HFFc6 (cell line): ENCODE data around the gene NRDE2. TPM values are rescaled to one million over a fixed set of nuclear protein-coding genes. Genes with fewer than 3 reads are reported as not detected.
A peak's percentile ranks its signal among the peaks of the same experiment; 100 is the strongest.

Source experiments
- DNase-seq: peaks from one replicate; pipeline ENCODE4 v3.0.0-alpha.2; 2018
- H3K27ac Mint-ChIP-seq: 2 replicates; pipeline ENCODE4 v1.8.0; 2020; ENCODE audit warnings: mild to moderate bottlenecking, mixed read lengths
- H3K27me3 Mint-ChIP-seq: 2 replicates; pipeline ENCODE4 v1.8.0; 2021; ENCODE audit warnings: mild to moderate bottlenecking, moderate library complexity, mixed read lengths; ENCODE audit not compliant: insufficient read depth
- H3K36me3 Mint-ChIP-seq: 2 replicates; pipeline ENCODE4 v1.8.0; 2021; ENCODE audit warnings: low read depth, mixed read lengths
- H3K4me1 Mint-ChIP-seq: 2 replicates; pipeline ENCODE4 v1.8.0; 2020; ENCODE audit warnings: low read depth, mixed read lengths
- H3K4me3 Mint-ChIP-seq: 2 replicates; pipeline ENCODE4 v1.8.0; 2020; ENCODE audit warnings: mild to moderate bottlenecking, moderate library complexity, mixed read lengths
- H3K9me3 Mint-ChIP-seq: 2 replicates; pipeline ENCODE4 v1.8.0; 2020; ENCODE audit warnings: mild to moderate bottlenecking, mixed read lengths
- CTCF ChIP-seq: fragments of 200-600 bp; sonication (generic); IDR thresholded peaks from 2 replicates; pipeline ENCODE4 v1.5.0; 2021; ENCODE audit warnings: antibody characterized with exemption, mild to moderate bottlenecking
- total RNA-seq, 6 experiments: library from RNA; stranded (reverse); fragmentation: NEBNext Ultra II Directional; extraction: Animal tissue kit (Norgen Biotek cat#: 25700); gene quantifications; 2 replicates in 1 of 6; 3 replicates in 5 of 6; pipeline ENCODE4 v1.2.3, GENCODE V29; 2021

NRDE2 gene
- total RNA-seq, 6 experiments from 2014 or later = 7.9 to 12.1 (median 9.8) TPM

- H3K4me1 Mint-ChIP-seq = no peaks in the 10 kb centered on the region
Observed at GRCh38 chr14:90361865-90362557, 30.3 kb upstream of the NRDE2 start.

GRCh38 chr14:90358359-90358758 lies 26.6 kb upstream of the NRDE2 start:
- Mint-ChIP-seq H3K36me3 (no peaks in the 10 kb centered on the region), H3K9me3 (no peaks in the 10 kb centered on the region), H3K27ac (no peak overlapping the region), H3K4me3 (no peak overlapping the region), H3K4me1 (peaks cover 8% of the 10 kb centered on the region; the same call in 1 of the 2 replicates), H3K27me3 (peaks cover 26% of the 10 kb centered on the region)
- DNase-seq = no peak
- TF ChIP-seq CTCF = no peak

More at GRCh38 chr14:90361865-90362557, 30.3 kb upstream of the NRDE2 start:
- no peak for TF ChIP-seq CTCF
- Mint-ChIP-seq H3K27me3 (peaks cover 14% of the 10 kb centered on the region), H3K9me3 (no peaks in the 10 kb centered on the region), H3K36me3 (no peaks in the 10 kb centered on the region), H3K27ac (no peak overlapping the region), H3K4me3 (no peak overlapping the region)
- no peak for DNase-seq

GRCh38 chr14:90356925-90357324 lies 25.2 kb upstream of the NRDE2 start:
- H3K36me3 Mint-ChIP-seq = no peaks in the 10 kb centered on the region
- DNase-seq = no peak
- TF ChIP-seq CTCF = no peak
- H3K27me3 Mint-ChIP-seq = peaks cover 23% of the 10 kb centered on the region
- H3K4me1 Mint-ChIP-seq = peaks cover 8% of the 10 kb centered on the region; the same call in 1 of the 2 replicates
- no peaks in the 10 kb centered on the region for H3K9me3 Mint-ChIP-seq
- H3K27ac Mint-ChIP-seq = no peak overlapping the region
- H3K4me3 Mint-ChIP-seq = no peak overlapping the region

- Mint-ChIP-seq H3K27me3 (peaks cover 23% of the 10 kb centered on the region), H3K36me3 (no peaks in the 10 kb centered on the region), H3K4me1 (peaks cover 8% of the 10 kb centered on the region; the same call in 1 of the 2 replicates), H3K9me3 (no peaks in the 10 kb centered on the region), H3K4me3 (no peak overlapping the region), H3K27ac (no peak overlapping the region)
- DNase-seq = peak; percentile 3
- no peak for TF ChIP-seq CTCF
Observed at GRCh38 chr14:90355540-90356518, 24.1 kb upstream of the NRDE2 start.

GRCh38 chr14:90354551-90355298 lies 23.0 kb upstream of the NRDE2 start:
- Mint-ChIP-seq H3K4me1 (peaks cover 12% of the 10 kb centered on the region), H3K27me3 (peaks cover 21% of the 10 kb centered on the region), H3K9me3 (no peaks in the 10 kb centered on the region), H3K36me3 (no peaks in the 10 kb centered on the region), H3K27ac (no peak overlapping the region), H3K4me3 (no peak overlapping the region)
- TF ChIP-seq CTCF = no peak
- no peak for DNase-seq
